ENCODE data around the gene POU3F3.

The POU3F3 gene

DNA sequence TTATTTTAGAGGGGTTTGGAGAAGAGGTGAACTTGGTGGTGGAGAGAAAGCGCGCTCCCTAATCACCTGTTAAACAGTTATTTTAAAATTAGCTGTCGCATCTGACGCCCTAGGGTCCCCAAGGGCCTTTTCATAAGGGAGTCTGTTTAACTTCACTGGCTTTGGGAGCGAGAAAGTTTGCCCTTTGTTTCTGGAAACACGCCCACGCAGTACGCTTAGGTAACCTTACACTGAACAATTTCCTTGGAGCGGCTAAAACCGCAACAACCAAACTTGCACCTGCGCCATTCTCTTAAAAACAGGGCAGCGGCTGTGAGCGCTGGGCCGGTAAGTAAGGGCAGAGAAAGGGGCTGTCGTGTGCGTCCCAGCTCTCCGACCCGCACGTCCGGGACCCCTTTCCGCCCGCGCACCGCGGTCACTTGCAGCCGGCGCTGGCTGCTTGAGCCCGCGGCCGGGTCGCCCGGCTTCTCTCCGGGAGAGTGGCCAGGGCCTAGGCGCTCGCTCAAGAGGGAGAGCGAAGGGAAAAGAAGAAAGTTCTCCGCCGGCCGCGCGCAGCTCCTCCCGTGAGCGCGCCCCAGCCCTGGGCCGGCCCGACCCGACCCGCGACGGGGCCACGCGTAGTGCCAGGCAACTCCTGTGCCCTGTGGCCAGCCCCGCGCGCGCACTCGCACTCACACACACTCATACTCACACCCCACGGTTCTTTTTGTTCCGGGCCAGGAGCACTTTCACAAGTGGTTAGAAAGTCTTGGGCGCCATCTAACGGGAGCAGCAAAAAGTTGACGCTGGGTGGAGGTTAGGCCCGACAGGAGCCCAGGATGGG lies 19.2 kb downstream of the POU3F3 start:
- DNase-seq (ENCODE audit: insufficient read length, low spot score) (no peak), FAIRE-seq (no peak)

DNA sequence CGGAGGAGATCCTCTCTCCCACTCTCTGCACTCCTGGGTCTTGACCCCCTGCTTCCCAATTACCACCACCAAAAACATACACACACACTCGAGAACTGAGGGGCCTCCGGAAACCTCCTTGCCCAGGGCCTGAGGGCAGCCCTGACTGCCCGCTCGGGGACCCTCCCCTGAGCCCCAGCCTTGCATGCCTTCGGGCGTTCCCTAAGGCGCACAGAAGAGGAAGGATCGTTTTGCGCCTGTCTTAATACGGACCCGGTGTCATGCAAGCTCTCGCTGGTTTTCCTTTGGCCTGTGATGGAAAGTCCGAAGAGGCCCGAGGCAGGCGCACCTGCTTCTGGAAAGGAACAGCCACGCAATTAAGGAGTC lies 19.8 kb downstream of the POU3F3 start:
- DNase-seq (ENCODE audit: insufficient read length, low spot score) (no peak), FAIRE-seq (no peak)

DNA sequence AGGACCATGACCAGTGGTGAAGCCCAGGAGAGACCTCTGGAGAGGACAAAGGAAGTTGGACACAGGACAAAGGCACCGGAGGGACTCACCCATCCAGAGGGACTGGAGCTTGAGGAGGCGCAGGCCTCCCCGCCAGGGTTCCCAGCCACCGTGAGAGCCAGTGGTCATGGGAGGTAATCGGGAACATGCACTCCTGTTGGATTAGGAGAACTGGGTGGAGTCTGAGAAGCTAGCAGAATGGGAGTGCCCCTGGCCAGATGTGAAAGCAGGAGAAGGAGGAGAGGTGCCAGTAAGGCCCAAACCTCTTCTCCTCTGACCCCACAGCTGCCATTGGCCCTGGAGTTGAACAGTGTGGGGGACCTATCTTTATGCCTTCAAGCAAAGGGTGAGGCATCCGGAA lies 20.3 kb downstream of the POU3F3 start:
- FAIRE-seq (no peak), DNase-seq (ENCODE audit: insufficient read length, low spot score) (no peak)

DNA sequence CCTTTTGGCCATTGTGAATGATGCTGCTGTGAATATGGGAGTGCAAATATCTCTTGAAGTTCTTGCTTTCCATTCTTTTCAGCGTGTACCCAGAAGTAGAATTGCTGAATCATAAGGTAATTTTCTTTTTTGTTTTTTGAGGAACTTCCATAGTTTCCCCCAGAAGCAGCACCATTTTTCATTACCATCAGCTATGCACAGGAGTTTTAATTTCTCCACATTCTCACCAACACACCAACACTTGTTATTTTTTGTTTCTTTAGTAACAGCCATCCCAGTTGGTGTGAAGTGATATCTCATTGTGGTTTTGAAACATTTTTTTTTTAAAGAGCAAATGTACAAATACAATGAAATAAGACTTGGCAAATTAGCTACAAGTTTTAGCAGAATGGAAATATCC lies 21.3 kb downstream of the POU3F3 start:
- DNase-seq (ENCODE audit: insufficient read length, low spot score) (no peak), FAIRE-seq (no peak)

DNA sequence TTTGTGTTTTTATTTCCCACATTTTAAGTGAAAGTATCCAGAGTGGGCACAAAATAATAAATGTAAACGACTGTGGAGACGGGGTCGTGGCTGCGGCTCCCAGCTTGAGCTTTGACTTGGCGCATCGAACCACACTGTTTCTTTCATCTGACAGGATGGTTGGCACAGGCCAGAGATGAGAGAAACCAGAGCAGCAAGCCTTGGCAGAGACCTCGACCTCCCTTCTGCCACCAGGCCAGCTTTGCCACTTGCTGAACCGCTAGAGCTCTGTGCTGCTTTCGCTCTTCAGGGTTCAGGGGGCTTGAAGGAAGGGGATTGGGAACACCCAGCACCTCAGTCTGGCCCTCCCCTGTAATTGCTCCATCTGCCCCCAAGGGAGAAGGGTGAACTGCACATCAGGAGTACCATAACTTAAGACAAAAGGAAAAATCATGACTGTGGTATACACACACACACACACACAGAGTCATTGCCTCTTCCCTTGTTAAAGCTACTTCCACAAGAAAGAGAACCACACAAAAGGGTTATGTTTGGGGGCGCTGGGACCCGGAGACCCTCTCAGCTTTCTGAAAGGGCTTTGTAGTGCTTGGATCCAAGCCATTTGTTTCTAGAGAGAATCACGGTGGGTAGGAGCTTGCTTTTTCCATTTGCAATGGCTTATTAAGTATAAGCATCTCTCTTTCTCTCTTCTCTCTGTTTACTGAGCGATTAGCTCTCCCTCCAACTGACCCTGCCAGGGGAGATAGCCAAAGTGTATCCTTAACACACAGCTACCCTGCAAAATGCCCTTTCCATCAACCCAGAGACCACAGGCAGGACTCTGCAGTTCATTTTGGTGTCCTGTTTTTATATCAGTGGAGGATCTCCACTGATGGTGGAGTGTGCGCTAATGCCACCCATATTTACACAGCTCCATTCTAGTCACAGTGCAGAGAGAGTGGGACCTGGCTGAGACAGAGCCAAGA lies 23.0 kb downstream of the POU3F3 start:
- DNase-seq (ENCODE audit: insufficient read length, low spot score) (no peak), FAIRE-seq (no peak)

DNA sequence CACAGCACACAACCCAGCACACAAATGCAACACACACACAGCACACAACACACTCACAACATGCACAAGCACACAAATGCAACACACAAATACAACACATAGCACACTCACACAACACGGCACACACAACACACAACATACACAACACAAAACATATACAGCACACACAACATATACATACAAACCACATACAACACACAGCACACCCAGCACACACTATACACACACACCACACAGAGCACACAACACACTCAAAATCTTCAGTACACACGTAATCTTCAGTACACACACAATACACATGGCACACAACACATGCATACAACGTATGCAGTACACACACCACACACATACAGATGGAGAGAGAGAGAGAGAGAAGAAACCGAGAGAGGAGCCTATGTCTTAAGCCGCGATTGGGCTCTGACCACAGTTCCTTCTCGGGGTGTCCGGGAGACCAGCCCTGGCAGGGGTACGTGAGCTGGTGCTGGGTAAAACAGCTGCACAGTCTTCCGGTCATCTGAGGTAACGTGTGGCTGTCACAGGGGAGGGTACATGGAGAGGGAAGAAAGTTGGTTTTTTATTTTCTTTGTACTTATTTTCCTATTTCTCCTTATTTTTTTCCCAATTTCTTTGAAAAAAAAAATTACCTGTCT lies 25.1 kb downstream of the POU3F3 start:
- DNase-seq (ENCODE audit: insufficient read length, low spot score) (no peak), FAIRE-seq (no peak)

DNA sequence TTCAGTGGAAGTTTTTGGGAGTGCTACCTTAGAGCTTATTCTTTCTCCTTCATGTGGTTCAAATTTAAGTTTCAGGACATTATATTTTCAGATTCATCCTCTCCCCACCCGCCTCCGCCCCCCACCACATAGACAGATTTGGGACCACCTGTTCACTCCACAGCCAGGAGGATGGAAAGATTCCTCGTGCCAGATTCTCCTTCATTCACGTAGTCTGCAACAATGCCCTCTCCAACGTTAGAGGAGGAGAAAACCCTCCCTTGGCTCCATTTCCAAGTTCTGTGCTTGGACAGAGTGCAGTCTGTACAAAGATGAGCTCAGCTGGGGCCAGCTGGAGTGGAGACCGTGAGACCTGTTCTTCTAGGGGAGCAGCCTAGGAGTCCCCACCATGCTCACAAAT lies 26.2 kb downstream of the POU3F3 start:
- no peak for FAIRE-seq

DNA sequence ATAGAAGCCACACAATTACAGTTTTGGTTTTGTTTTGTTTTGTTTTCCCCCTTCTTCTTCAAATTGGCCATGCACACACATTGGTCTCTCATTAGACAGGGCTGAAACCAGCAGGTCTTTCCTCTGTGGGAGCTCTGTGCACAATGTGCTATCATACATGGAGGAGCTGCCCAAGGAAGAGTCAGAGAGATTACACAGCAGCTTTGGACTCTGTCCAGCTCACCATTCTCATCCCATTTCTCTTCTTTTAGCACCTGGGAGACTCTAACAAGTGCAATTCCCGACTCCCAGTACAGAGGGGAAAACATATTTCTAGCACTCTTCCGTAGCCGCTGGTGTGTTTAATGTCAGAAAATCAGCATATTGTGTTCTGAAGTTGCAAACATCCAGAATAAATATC lies 29.4 kb downstream of the POU3F3 start:
- no peak for FAIRE-seq

More for the DNA sequence above, 26.2 kb downstream of the POU3F3 start:
- no peak for DNase-seq (ENCODE audit: insufficient read length, low spot score)

DNA sequence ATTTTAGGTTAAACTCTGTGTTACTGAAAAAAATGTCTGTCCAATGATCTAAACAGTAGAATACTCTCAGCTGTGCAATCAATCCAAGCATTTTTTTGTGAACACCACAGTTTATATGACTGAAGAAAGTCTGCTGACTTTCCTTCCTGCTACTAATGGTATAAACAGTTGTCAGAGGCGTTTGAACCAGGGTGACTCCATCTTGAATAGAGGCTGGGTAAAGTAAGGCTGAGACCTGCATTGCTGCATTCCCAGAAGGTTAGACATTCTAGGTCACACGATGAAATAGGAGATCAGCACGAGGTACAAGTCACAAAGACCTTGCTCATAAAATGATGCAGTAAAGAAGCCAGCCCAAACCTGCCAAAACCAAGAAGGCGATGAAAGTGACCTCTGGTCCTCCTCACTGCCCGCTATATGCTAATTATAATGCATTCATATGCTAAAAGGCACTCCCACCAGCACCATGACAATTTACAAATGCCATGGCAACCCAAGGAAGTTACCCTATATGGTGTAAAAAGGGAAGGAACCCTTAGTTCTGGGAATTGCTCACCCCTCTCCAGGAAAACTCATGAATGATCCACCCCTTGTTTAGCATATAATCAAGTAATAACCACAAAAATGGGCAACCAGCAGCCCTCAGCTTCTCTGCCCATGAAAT lies 31.3 kb downstream of the POU3F3 start:
- FAIRE-seq (no peak), DNase-seq (ENCODE audit: insufficient read length, low spot score) (no peak)

More for the DNA sequence above, 29.4 kb downstream of the POU3F3 start:
- DNase-seq (ENCODE audit: insufficient read length, low spot score) = no peak

DNA sequence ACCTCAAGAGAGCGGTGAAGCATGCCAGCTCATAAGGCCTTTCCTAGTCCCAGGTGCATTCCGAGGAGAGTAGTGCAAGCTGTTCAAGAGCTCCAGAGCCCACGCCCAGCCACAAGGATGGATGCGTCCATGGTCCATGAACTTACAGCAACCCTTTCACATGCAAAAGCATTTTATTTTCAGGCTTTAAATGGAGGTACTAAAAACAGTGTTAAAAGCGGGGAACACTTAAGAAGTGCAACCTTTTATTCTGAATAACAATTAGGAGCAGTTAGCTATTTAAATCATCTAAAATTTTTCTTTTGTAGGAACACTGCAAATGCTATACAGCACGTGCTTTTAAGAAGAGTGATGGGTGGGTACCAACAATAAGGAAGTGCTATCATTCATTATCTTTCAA lies 33.8 kb downstream of the POU3F3 start:
- FAIRE-seq = no peak

DNA sequence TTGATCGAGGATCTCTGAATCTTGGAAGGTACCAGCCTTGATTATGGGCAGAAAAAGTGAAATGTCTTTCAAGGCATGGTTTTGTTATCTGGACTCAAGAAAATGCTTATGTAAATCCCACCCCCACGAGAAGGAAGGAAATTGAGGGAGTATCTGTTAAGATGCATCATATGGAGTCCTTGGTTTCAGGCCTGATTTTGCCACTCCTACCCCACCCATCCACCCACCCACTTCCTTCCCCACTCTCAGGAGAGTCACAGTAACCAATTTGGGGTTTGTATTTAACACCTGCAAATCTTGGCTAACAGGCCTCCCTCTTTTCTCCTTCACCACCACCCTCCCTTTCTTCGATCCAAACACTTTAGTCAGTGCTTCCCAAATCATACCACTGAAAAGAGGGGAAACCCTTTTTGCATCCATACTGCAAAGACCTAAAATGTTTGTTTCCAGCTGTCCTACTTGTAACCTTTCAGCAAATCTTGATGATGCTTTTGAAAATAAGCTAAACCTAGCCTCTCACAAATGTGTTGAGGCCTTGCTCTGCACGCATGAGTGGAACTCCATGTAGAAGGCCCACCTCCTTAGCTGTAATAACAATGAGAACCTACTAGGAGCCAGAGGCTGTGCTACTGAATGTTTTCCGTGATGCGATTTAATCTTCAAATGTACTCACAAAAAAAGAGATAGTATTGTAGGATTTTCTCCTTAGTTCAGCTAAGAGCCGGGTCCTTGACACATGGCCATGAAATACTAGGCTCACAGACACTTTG lies 34.8 kb downstream of the POU3F3 start:
- no peak for FAIRE-seq
- no peak for DNase-seq (ENCODE audit: insufficient read length, low spot score)

More for the DNA sequence above, 33.8 kb downstream of the POU3F3 start:
- DNase-seq (ENCODE audit: insufficient read length, low spot score) = no peak

DNA sequence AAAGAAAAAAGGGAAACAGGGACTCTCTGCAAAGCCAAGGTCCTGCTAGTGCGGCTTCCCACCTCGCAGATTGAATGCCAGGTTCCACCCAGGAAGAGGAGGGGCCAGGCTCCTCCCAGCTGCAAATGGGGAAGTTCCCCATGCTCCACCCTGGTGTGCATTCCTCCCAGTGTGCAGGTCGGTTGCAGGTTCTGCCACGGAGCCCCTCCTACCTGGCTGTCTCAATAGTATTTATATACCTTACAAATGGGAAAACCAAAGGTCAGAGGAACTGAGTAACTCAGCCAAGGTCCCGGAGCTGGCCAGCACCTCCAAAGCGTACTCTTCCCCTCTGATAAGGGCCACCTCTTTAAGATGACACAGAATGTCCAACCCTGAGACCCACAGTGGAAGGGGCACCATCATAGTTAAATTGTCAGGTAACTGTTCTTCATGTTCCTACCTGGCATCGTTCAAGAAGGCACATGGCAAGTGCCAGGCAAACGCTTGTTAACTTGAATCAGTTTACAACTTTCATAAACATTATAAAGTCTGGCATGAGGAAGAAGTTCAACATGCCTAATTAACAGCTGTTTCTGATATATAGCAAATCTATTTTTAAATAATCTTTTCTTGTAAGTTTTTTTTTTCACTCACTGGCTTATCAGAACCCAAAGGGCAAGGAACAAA lies 35.5 kb downstream of the POU3F3 start:
- no peak for FAIRE-seq
- DNase-seq (ENCODE audit: insufficient read length, low spot score) = no peak

DNA sequence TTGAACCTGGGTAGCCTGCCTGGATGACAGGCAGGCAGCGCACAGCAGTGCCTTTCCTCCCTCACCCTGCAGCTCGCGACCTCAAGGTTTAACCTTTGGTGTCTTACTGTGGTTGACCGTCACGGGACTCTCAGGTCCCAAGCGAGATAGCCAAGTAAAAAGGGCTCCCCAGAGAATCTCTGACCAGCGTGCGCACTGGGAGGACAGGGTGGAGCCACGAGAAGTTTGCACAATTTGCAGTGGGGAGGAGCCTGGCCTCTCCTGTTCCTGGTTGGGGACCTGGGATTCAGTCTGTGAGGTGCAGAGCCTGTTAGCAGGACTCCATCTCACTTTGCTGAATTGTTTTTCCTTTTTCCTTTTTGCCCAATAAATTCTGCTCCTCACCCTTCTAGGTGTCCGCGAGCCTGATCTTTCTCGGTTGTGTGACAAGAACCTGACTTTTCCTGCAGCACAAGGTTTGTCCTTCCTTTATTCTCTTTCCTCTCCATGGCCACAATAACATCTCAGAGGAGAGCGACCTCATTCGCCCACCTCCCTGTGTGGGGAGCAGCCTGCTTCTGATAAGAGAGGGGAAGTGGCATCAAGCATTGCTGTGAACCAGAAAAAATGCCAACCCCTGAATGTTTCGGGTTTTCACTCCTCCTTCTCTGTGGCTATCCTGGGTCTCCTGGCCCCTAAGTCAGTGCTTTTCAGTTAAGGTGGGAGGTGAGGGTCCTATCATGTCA lies 36.2 kb downstream of the POU3F3 start:
- FAIRE-seq (no peak), DNase-seq (ENCODE audit: insufficient read length, low spot score) (no peak)

DNA sequence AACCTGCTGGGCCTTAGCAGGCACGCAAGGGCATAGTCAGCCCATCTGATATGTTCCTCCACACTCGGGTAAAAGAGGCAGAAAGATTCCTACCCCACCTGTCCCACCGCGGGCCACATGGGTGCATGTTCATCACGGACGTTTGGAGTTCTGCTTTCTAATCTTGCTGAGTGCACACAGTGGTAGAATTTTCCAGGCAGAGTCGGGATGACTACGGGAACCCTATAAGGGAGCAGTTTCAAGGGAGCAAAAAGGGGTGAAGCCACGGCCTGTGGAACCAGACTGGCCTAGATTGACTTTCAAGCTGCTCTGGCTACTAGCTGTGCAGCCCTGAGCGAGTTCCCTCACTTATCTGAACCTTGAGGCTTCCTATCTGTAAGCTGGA lies 36.8 kb downstream of the POU3F3 start:
- FAIRE-seq = no peak
- DNase-seq (ENCODE audit: insufficient read length, low spot score) = no peak

DNA sequence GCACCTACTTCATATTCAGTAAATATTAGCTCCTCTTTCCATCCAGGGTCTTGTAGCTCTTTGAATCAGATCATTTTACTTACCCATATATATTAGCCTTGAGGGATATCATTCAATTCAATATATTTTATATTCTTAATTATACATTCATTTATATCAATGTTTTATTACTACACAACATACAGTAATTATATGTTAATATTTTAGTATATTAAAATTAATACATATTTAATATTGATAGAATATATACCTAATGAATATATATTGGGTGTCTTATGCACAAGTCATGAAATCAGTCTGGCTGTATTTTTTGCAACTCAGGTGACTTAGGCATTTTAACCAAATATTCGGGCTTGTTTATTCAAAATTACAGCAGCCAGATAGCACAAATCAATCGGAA lies 37.2 kb downstream of the POU3F3 start:
- FAIRE-seq = no peak
- DNase-seq (ENCODE audit: insufficient read length, low spot score) = no peak

DNA sequence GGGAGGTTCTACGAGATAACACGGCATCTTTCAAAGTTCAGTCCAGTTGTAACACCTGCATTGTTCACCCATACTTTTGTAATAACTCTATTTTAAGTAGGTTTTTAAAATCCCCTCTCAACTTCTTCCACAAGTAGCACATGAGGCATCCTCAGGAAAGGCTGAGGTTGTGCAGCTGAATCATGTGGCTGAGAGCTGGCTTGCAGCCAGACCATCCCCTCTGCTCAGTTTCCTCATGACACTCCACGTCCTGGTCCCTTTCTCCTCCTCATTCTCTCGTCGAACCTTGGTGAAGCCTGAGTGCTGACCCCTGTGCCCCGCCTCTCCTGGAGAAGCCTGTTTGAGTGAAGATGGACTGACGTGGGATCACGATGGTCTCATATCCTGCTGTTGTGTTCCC lies 42.5 kb downstream of the POU3F3 start:
- DNase-seq (ENCODE audit: insufficient read length, low spot score) (no peak), FAIRE-seq (no peak)

DNA sequence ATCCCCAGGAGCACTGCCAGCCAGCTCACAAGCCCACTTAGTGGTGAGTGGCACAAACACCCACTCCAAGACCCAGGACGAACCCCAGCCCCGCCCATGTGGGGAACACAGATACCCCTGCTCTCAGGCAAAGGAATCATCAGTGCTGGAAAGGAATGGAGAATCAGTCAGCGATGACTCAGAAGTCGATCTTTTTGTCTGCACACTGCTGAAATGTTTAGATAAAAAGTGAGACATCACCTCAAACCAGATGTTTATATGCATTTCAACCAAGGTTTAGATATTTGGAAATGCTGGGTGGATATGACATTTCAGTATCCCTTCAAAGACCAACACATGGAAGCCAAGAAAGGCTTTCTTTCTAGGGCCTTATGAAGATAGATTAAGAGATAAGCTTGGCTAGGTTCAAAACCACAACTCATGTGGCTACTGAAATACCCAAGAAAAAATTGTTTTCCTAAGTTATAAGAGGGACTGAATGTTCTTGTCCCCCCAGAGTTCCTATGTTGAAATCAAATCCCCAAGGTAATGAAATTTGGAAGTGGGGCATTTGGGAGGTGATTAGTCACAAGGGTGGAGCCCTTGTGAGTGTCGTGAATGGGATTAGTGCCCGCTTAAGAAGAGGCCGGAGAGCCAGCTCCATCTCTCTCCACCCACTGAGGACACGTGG lies 43.7 kb downstream of the POU3F3 start:
- no peak for DNase-seq (ENCODE audit: insufficient read length, low spot score)

DNA sequence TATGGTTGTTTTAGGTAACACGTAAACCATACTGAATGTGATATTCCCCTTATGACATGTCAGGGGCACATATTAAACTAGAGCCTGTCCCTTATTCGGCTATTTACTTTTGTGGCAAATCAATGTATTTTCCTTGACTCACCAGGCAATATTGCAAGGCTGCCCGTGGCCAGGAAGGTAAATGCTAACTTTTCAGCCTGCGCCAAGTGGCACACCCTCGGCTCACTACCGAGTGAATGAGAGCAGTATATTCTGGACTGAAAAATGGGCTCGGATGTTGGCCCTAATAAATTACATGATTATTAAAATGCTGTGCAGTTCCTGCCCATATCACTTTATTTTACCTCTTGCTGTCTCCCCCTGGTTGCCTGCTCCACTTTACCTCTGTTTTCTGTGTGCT lies 46.7 kb downstream of the POU3F3 start:
- FAIRE-seq (no peak), DNase-seq (ENCODE audit: insufficient read length, low spot score) (no peak)

More for the DNA sequence above, 43.7 kb downstream of the POU3F3 start:
- no peak for FAIRE-seq

All from GM19239 (cell line).